GM21447 (cell line): Measurements from ENCODE around the gene CTSE.
"Not testable (repeated sequence)": the region's sequence is repeated elsewhere in the genome, so short reads cannot be mapped to it uniquely, and the experiment has no call there.

Experiments
- ATAC-seq: cut with Tn5 transposase; IDR thresholded peaks from one replicate; pipeline ENCODE4 v1.9.1; 2021; ENCODE audit not compliant: unreplicated experiment

The CTSE gene

DNA sequence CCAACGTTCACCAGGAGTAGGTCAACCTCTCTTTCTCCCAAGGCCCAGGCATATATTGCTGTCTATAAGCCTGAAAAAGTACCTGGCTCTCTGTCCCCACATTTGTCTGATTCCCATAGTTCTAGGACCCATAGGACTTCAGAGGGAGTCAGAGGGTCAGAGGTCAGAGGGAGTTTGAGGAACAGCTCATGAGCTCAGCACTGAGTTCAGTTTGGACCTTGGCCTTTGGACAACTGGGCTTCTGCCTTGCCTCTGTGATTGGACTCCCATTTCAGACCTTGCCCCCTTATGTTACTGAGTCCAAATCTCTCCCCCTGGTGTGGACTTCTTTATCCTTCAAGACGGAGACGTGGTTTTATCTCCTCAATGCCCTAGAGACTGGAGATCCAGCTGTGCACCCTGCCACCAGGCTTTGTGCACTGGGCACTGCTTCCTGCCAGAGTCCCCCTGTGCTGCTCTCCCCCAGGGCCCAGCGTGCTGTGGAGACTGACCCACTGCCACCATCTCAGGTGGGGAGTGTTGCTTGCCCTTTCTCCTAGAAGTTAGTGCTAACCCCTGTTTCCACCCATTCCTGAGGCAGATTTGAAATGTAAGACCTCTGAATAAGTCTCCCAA, 3.2 kb downstream of the CTSE start:
- no peak for ATAC-seq

DNA sequence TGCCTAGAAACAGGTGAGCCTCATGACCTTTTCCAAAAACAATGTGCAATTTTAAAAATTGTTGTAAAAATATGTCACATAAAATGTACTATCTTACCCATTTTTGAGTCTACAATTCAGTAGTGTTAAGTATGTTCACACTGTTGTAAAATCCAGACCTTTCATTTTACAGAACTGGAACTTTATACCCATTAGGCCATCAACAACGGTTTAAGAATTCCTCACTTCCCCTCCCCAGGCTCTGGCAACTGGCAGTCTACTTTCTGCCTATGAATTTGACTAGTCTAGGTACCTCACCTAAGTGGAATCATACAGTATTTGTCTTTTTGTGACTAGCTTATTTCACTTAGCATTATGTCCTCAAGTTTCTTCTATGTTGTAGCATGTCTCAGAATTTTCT, 8.6 kb downstream of the CTSE start:
- ATAC-seq = no peak

DNA sequence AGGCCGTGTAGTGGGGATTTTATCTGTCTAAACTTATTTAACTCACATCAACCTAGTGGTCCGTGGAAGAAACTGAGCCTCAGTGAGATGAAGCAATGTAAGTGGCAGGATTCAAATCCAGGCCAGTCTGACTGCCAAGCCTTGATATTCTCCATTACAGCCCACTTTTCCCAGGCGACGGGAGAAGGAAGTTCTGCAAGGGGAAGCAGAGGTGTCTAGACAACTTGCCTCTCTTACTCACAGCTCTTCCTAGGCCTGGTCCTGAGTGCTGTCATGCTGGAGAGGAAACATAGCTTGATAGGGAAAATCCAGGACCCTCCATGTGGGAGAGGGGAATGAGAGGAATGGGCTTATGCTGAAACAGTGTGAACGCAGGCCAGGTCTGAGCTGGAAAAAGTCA, 9.1 kb downstream of the CTSE start:
- ATAC-seq = no peak

DNA sequence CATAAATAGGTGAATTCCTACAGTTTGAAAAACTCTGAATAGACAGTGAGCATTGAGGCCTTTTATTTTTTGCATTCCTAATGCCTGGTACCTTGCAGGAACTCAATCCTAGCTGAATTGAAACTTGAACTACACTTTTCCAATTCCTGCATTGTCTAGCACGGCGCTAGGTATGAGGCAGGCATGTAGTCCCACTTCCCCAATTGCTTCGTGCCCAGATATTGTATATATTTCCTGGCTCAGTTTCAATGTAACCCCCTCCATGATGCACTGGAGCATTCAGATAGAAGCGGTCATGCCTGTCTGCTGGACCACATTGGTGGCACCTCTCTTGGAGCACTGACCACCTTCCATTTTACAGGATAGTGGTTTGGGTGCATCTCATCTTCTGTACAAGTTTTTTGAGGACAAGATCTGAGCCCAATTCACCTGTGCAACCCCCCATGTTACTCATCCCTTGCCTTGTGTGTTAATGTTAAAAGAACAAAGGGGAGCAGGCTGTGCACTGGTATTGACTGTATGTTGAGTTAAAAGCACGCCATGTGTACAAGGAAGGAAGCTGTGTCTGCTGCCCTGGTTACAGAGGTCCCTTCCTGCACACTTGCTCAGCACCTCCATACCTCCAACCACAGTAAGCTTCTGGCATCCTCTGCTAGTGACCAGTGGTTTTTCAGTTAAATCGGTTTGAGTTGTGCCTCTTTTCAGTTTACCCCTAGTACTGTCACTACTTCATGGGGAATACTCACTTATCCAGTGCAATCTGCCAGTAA, 10.5 kb downstream of the CTSE start:
- ATAC-seq = no peak

- peak; percentile 99 for ATAC-seq
Measured at GRCh38 chr1:206012086-206012859, 11.4 kb downstream of the CTSE start.

DNA sequence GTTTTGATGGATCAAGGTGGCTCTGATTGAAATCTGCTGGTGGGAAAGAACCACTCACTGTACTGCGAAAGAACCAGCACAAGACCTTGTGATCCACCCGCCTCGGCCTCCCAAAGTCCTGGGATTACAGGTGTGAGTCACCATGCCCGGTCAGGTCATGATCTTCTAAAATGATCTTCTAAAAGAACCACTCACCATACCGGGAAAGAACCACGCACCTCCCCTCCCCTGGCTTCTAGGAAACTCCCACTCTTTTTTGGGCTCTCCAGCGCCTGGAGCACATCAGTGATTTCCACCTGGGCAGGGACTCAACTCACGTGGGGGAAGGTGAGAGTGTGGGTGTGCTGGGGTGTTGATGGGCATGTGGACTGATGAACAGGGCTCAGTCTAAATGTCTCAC, 12.6 kb downstream of the CTSE start:
- ATAC-seq = no peak

DNA sequence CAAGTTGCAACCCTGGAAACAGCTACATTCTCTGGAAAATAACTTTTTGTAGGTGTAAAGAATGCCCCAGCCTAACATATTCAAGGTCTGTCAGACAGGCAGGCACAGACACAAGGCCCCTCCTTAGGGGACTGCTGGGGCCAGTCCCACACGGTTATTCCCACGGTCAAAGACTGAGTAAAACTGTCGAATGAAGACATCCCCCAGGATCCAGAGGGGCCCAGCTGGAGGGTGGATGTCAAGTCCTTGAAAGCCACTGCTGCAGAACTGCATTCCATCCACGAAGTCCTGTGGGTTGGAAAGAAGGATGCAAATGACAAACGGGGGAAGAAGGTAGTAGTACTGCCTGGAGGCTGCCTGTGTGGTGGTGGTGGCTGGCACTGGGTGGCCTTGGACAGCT, 13.6 kb downstream of the CTSE start:
- ATAC-seq = no peak

GRCh38 chr1:206006946-206007345, 16.7 kb downstream of the CTSE start:
- no peak for ATAC-seq

DNA sequence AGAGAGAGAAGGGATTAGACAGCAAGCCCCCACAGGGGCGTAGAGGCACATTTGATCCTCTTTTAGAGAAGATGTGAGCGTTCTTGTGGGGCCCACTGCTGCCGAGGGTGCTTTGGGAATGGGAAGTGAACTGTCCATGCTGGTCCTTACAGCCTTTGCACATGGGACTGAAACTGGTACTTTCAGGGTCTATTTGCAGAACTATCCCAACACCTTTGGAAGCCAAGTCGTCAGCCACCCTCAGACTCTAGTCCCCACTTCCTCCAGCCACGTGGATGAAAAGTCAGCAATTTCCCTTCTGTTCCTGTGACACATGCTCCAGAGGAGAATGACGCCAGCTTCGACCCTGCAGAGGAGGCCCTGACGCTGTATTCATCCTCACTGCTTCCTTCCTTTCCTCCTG, 17.9 kb downstream of the CTSE start:
- no peak for ATAC-seq

- ATAC-seq = no peak
Measured at GRCh38 chr1:206005234-206005633, 18.5 kb downstream of the CTSE start.

GRCh38 chr1:206004826-206005225, 18.9 kb downstream of the CTSE start:
- no peak for ATAC-seq

DNA sequence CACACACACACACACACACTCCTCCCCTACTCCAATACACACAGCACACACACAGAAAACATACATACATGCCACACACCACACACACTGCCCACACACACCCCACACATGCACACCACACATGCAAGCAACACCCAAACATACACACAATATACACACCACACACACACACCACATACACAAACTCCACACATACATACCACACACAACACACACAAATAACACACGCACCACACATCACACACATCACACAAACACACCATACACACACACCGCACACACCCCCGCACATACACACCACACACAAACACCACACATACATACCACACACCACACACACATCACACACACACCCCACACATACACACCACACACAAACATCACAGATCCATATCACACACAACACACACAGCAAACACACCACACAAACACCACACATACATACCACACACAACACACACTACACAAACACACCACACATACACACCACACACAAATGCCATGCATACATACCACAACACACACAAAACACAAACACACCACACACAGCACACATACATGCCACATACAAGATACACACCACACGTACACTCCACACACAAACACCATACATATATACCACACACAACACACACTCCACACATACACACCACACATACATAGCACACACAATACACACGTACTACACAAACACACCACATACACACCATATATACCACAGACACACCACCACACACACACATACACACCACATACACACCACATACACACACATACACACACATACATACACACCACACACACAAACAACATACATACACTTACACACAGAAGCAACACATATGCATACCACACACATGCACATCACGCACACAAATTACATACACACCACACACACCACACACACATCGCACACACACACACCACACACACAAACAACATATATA, 19.6 kb downstream of the CTSE start:
- no peak for ATAC-seq

- ATAC-seq = no peak
Measured at GRCh38 chr1:206002871-206003801, 20.6 kb downstream of the CTSE start, which contains the start of gene RAB7B. TSS of gene RAB7B (minus strand) at chr1:206003395. CDS start at chr1:205994135, 9,260 bp downstream.

- no peak for ATAC-seq
Measured at GRCh38 chr1:206002160-206002559, 21.5 kb downstream of the CTSE start.

- no peak for ATAC-seq
Measured at GRCh38 chr1:206001476-206001888, 22.2 kb downstream of the CTSE start.

- no peak for ATAC-seq
Measured at GRCh38 chr1:206000641-206001339, 22.9 kb downstream of the CTSE start.

- ATAC-seq = no peak
Measured at GRCh38 chr1:205998457-205999241, 25.0 kb downstream of the CTSE start.

DNA sequence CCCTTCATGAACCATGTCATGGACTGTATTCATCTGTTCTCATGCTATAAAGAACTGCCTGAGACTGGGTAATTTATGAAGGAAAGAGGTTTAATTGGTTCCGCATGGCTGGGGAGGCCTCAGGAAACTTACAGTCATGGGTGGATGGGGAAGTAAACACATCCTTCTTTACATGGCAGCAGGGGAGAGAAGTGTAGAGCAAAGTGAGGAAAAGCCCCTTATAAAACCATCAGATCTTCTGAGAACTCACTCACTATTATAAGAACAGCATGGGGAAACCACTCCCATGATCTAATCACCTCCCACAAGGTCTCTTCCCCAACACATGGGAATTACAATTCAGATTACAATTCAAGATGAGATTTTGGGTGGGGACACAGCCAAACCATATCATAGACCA, 27.1 kb downstream of the CTSE start:
- not testable (repeated sequence) for ATAC-seq
